HG02798 (cell line): ENCODE measurements around the gene DICER1.

Source experiments
- ATAC-seq: cut with Tn5 transposase; IDR thresholded peaks from one replicate; pipeline ENCODE4 v1.9.1; 2021; ENCODE audit warnings: mild to moderate bottlenecking; ENCODE audit not compliant: unreplicated experiment, poor library complexity

The DICER1 gene

GRCh38 chr14:95044463-95045105, 112.7 kb downstream of the DICER1 start:
- no peak for ATAC-seq

GRCh38 chr14:95043732-95044462, 113.4 kb downstream of the DICER1 start:
- no peak for ATAC-seq

- ATAC-seq, result no peak
These were observed 114.0 kb downstream of the DICER1 start for GRCh38 chr14:95043314-95043713.

GRCh38 chr14:95041477-95042020, 115.8 kb downstream of the DICER1 start:
- ATAC-seq, result no peak

- no peak for ATAC-seq
These were observed 116.4 kb downstream of the DICER1 start for GRCh38 chr14:95040708-95041476.

- ATAC-seq, result no peak
These were observed 117.4 kb downstream of the DICER1 start for GRCh38 chr14:95039993-95040348.

- no peak for ATAC-seq
These were observed 117.9 kb downstream of the DICER1 start for GRCh38 chr14:95039259-95039992.

GRCh38 chr14:95038521-95039250, 118.6 kb downstream of the DICER1 start:
- ATAC-seq, result no peak

- ATAC-seq, result no peak
These were observed 120.1 kb downstream of the DICER1 start for GRCh38 chr14:95037273-95037672.
